Measurements from ENCODE around the gene PLCG1. TPM values are rescaled to one million over a fixed set of nuclear protein-coding genes. Genes with fewer than 3 reads are reported as not detected.

The PLCG1 gene
- total and polyA plus RNA-seq, 2 donors (not counting 3 experiments of a cell fraction or from before 2014, with no cell fraction given), result 164 to 224 TPM

- no peak overlapping the region for H3K27ac ChIP-seq (ENCODE audit: insufficient read depth, low read depth, low read length)
Observed at GRCh38 chr20:41121399-41121798, 15.9 kb upstream of the PLCG1 start.

GRCh38 chr20:41123631-41124030, 13.7 kb upstream of the PLCG1 start:
- Histone ChIP-seq H3K9ac (replicated peaks; ENCODE audit: extremely low read depth, insufficient read depth, low read length) (no peak overlapping the region), H4K20me1 (replicated peaks; ENCODE audit: control insufficient read depth, extremely low read depth, insufficient read depth, low read length) (no peaks in the 10 kb centered on the region), H2AFZ (ENCODE audit: low read depth, low read length) (no peak overlapping the region), H3K9me3 (replicated peaks; ENCODE audit: control insufficient read depth, insufficient read depth, low read length) (no peaks in the 10 kb centered on the region), H3K4me3 (replicated peaks in 1 of 3; ENCODE audit: insufficient read depth in 1 of 3, low read depth in 1 of 3, low read length in 3 of 3) (no peak overlapping the region), H3K4me1 (ENCODE audit: control insufficient read depth, extremely low read depth, insufficient read depth, low read length) (no peaks in the 10 kb centered on the region), H3K79me2 (ENCODE audit: control insufficient read depth, insufficient read depth, low read length) (no peaks in the 10 kb centered on the region), H3K9me1 (replicated peaks; ENCODE audit: control insufficient read depth, extremely low read depth, insufficient read depth, low read length) (no peaks in the 10 kb centered on the region), H3K36me3 (ENCODE audit: control insufficient read depth in 2 of 2, extremely low read depth in 1 of 2, insufficient read depth in 2 of 2, low read length in 2 of 2) (peaks cover 35 to 46% of the 10 kb centered on the region in 2 experiments), H3K27me3 (ENCODE audit: control insufficient read depth in 2 of 2, insufficient read depth in 2 of 2, low read length in 2 of 2) (no peaks in the 10 kb centered on the region), H3K27ac (ENCODE audit: insufficient read depth, low read depth, low read length) (no peak overlapping the region), H3K4me2 (ENCODE audit: insufficient read depth, low read length) (no peak overlapping the region)
- intact Hi-C loops (cut with micrococcal nuclease), result no loop called here
- no TSS peak for BruUV-seq (replicated peaks)
- ChIA-PET POLR2A (no interaction called here), CTCF (no interaction called here)
- DNase-seq (ENCODE audit: low read depth, low spot score), result no peak
- TF ChIP-seq EZH2 (IDR thresholded peaks at IDR 0.05; ENCODE audit: borderline replicate concordance, low read depth, low read length, severe bottlenecking), result no peak
- TF ChIP-seq POLR2AphosphoS5 (IDR thresholded peaks at IDR 0.05; ENCODE audit: insufficient read depth, low read depth, low read length), result no peak
- no peak for TF ChIP-seq FOS (IDR thresholded peaks at IDR 0.05; ENCODE audit: borderline replicate concordance, insufficient read depth, low read length)
- dilution Hi-C loops (cut with MboI; ENCODE audit: extremely low pct_ligation_motif_present, low sequenced_read_pairs), result no loop called here
- FAIRE-seq, result no peak

More at GRCh38 chr20:41121399-41121798, 15.9 kb upstream of the PLCG1 start:
- no peak overlapping the region for H3K9ac ChIP-seq (replicated peaks; ENCODE audit: extremely low read depth, insufficient read depth, low read length)
- peaks cover 42% of the 10 kb centered on the region in 2 experiments for H3K36me3 ChIP-seq (ENCODE audit: control insufficient read depth in 2 of 2, extremely low read depth in 1 of 2, insufficient read depth in 2 of 2, low read length in 2 of 2)
- no peaks in the 10 kb centered on the region for H4K20me1 ChIP-seq (replicated peaks; ENCODE audit: control insufficient read depth, extremely low read depth, insufficient read depth, low read length)
- H3K9me3 ChIP-seq (replicated peaks; ENCODE audit: control insufficient read depth, insufficient read depth, low read length), result no peaks in the 10 kb centered on the region
- no peak overlapping the region for H2AFZ ChIP-seq (ENCODE audit: low read depth, low read length)
- no peak for DNase-seq (ENCODE audit: low read depth, low spot score)
- ChIA-PET POLR2A (no interaction called here), CTCF (interaction anchor here (1.0 to 1.6 kb wide), 4 partner anchors 12 to 218 kb away, joined by 3 to 12 read pairs (median 4); no protein-coding TSS in a partner anchor)
- H3K9me1 ChIP-seq (replicated peaks; ENCODE audit: control insufficient read depth, extremely low read depth, insufficient read depth, low read length), result no peaks in the 10 kb centered on the region
- no TSS peak for BruUV-seq (replicated peaks)
- no peak overlapping the region for H3K4me3 ChIP-seq (replicated peaks in 1 of 3; ENCODE audit: insufficient read depth in 1 of 3, low read depth in 1 of 3, low read length in 3 of 3)
- H3K79me2 ChIP-seq (ENCODE audit: control insufficient read depth, insufficient read depth, low read length), result no peaks in the 10 kb centered on the region
- no peak for TF ChIP-seq POLR2A (IDR thresholded peaks at IDR 0.05; ENCODE audit: low read depth, low read length)
- no peak for TF ChIP-seq JUN (IDR thresholded peaks at IDR 0.05; ENCODE audit: borderline replicate concordance, insufficient read depth, insufficient read length, low read depth)
- no peak for TF ChIP-seq MYC (IDR thresholded peaks at IDR 0.05; ENCODE audit: low read depth, low read length)
- dilution Hi-C loops (cut with MboI; ENCODE audit: extremely low pct_ligation_motif_present, low sequenced_read_pairs) (no loop called here), intact Hi-C loops (cut with micrococcal nuclease) (no loop called here)
- no peak overlapping the region for H3K4me2 ChIP-seq (ENCODE audit: insufficient read depth, low read length)
- FAIRE-seq, result no peak
- H3K27me3 ChIP-seq (ENCODE audit: control insufficient read depth in 2 of 2, insufficient read depth in 2 of 2, low read length in 2 of 2), result no peaks in the 10 kb centered on the region
- H3K4me1 ChIP-seq (ENCODE audit: control insufficient read depth, extremely low read depth, insufficient read depth, low read length), result no peaks in the 10 kb centered on the region

Measured in endothelial cell of umbilical vein (primary cell).